Activated CD4-positive, alpha-beta T cell treated with anti-CD3 and anti-CD28 coated beads, Interleukin-2, amount 50 U/mL, for 24 hours (primary cell): ENCODE data around the gene TMEM169.
A peak's percentile ranks its signal among the peaks of the same experiment; 100 is the strongest.

Experiments used
- DNase-seq, 2 donors: peaks; one replicate each; pipeline ENCODE4 v3.0.0-alpha.2; 2020; ENCODE audit warnings: low read depth in 1 of 2, low spot score in 1 of 2

TMEM169 gene, protein sequence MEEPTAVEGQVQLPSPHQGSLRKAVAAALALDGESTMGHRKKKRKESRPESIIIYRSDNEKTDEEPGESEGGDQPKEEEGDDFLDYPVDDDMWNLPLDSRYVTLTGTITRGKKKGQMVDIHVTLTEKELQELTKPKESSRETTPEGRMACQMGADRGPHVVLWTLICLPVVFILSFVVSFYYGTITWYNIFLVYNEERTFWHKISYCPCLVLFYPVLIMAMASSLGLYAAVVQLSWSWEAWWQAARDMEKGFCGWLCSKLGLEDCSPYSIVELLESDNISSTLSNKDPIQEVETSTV

GRCh38 chr2:216081487-216082116 lies at the start of gene TMEM169, which contains the start of gene PECR:
Gene TMEM169 (plus strand): TSS chr2:216081919. CDS start chr2:216095964, 14,045 bp downstream.
Gene PECR (minus strand): TSS chr2:216081809. CDS start chr2:216081741, 68 bp downstream.
- DNase-seq, result peak; percentile 52 to 58

- DNase-seq, result no peak
Observed at GRCh38 chr2:216031960-216032689, 49.6 kb upstream of the TMEM169 start.

GRCh38 chr2:216033403-216033802 lies 48.3 kb upstream of the TMEM169 start:
- DNase-seq, result no peak

- DNase-seq, result peak; percentile 73 to 78
Observed at GRCh38 chr2:216034065-216034464, 47.7 kb upstream of the TMEM169 start.

DNA sequence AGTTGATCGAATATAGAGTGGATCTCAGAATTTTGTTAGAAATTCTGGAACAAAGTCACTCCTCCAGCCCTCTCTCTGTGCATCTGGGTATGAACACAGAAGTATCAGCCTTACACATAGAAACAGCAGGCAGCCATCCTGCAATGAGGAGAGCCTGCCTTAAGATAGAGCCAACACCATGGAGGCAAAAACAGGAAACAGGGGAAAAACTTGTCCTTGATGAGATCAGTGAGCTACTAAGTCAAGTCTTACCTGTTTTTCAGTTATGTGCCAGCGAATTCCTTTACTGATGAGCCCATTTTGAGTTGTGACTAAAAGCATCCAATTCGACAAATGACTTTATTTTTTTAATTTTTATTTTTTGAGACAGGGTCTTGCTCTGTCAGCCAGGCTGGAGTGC lies 41.8 kb upstream of the TMEM169 start:
- DNase-seq, result no peak

- DNase-seq, result no peak
Observed at GRCh38 chr2:216041438-216041837, 40.3 kb upstream of the TMEM169 start.

- no peak for DNase-seq
Observed at GRCh38 chr2:216043949-216044348, 37.8 kb upstream of the TMEM169 start.

GRCh38 chr2:216044883-216045486 lies 36.7 kb upstream of the TMEM169 start:
- DNase-seq, result no peak

DNA sequence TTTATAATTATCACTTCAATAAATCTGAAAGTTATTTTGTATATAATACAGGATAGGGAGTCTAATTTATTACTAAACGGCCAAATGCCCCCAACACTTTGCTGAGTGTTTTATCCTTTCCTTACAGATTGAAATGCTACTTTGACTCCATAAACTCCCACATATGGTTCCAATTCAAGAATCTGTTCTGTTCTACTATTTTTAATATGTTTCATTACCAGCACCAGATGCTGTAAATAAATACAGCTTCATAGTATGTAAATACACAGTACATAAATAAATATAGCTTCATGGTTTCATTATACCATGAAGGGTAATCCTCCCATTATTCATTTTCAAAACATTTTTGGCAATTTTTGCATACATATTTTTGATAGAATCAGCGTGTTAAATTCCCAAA lies 34.3 kb upstream of the TMEM169 start:
- DNase-seq, result no peak

DNA sequence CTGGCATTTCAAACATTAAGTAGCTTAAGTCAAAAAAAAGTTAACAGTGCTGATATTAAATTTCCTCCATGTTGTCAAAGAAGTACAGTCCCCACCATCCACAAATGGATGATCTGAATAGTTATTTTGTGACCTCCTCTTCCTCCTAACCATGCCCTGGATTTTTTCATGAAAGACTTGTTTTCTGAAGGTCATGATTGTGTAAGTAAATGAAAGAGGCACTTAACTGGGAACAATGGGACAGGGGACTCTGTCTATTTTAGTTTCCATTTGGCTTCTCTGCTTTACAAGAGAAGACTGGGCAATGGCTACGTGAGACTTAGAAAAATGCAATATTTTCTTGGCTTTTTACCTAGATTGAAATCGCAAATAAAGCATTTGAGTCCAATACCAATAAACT lies 32.3 kb upstream of the TMEM169 start:
- no peak for DNase-seq

- DNase-seq, result no peak
Observed at GRCh38 chr2:216051350-216051749, 30.4 kb upstream of the TMEM169 start.

DNA sequence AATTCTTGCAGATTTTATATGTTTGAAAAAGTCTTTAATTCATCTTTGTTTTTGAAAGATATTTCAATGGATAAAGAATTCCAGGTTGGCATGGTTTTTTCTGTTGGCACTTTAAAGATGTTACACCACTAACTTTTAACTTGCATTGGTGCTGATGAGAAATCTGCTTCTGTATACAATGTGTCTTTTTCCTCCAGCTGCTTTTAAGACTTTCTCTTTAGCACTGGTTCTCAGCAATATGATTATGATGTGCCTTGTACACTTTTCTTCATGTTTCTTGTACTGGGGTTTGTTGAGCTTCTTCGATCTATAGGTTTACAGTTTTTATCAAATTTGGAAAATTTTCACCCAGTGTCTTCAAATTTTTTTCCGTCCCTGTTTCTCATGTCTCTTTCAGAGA lies 29.3 kb upstream of the TMEM169 start:
- DNase-seq, result no peak

- DNase-seq, result no peak
Observed at GRCh38 chr2:216055680-216056079, 26.0 kb upstream of the TMEM169 start.

DNA sequence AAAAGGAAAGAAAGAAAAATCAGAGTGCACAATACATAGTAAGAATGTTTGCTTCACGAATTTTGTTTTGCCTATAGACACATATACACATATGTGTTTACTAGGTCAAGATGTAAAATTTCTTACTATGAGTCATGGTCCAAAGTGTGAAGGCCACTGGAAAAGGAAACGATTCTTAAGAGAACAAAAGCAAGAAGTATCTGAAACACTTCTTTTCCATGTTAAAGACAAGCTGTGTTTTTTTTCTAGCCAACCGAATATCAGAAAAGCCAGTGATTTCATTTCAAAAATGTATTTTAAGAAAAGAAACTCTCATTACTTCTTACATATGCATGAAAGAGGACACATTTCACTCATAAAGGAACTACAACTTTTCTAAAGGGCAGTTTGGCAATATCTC lies 25.0 kb upstream of the TMEM169 start:
- DNase-seq, result no peak

GRCh38 chr2:216057688-216058193 lies 24.0 kb upstream of the TMEM169 start:
- peak; percentile 7 to 24 for DNase-seq

- no peak for DNase-seq
Observed at GRCh38 chr2:216059233-216059834, 22.4 kb upstream of the TMEM169 start.

- no peak for DNase-seq
Observed at GRCh38 chr2:216064014-216064630, 17.6 kb upstream of the TMEM169 start.

GRCh38 chr2:216064665-216065064 lies 17.1 kb upstream of the TMEM169 start:
- no peak for DNase-seq

DNA sequence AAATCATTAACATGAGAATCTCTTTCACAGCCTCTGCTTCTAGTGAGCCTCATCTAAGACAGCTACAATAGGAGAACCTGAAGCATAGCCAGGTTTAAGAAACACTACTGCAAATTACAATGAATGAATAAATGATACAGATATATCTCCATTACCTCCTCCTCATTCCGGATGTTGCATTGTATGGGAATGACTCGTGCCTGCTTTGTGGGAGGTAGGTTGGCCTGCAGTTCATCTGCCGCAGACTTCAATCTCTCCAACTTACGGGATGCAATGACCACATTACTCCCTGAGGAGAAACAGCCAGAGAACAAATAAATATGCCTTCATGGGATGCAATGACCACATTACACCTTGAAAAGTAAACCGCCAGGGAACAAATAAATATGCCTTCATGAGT lies 15.5 kb upstream of the TMEM169 start:
- no peak for DNase-seq

GRCh38 chr2:216069028-216069427 lies 12.7 kb upstream of the TMEM169 start:
- no peak for DNase-seq

DNA sequence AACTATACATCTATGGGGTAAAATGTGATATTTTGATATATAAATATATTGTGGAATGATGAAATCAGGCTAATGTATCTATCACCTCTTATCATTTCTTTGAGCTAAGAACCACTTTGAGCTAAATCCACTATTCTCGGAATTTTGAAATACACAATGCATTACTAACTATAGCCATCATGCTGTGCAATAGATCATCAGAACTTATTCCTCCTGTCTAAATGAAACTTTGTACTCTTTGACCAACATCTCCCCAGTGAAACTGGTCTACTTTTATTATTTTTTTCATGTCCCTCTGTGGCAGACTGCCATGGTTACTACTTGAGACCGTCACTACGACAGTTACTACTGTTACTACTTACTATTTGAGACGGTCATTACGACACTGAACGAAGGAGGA lies 11.5 kb upstream of the TMEM169 start:
- no peak for DNase-seq
